Kidney epithelial cell (primary cell): Measurements from ENCODE around the gene CHSY1. TPM values are rescaled to one million over a fixed set of nuclear protein-coding genes. Genes with fewer than 3 reads are reported as not detected.

Experiments
- DNase-seq: peaks from one replicate; pipeline ENCODE4 v3.0.0-alpha.2; 2010; ENCODE audit warnings: low read depth
- H3K27me3 ChIP-seq: 2 replicates; pipeline ENCODE4 v1.6.0; 2011; ENCODE audit warnings: low read length; ENCODE audit not compliant: control insufficient read depth, insufficient read depth
- H3K36me3 ChIP-seq: 2 replicates; pipeline ENCODE4 v1.5.1; 2011; ENCODE audit warnings: low read length; ENCODE audit not compliant: control insufficient read depth, insufficient read depth
- H3K4me3 ChIP-seq: 2 replicates; pipeline ENCODE4 v1.5.1; 2011; ENCODE audit warnings: low read depth, mild to moderate bottlenecking, control low read depth, low read length
- CTCF ChIP-seq: IDR thresholded peaks from 2 replicates; pipeline ENCODE4 v1.5.1; 2011; ENCODE audit warnings: mild to moderate bottlenecking, moderate library complexity, low read length, control low read depth, inconsistent platforms; ENCODE audit not compliant: insufficient read depth, poor library complexity, severe bottlenecking
- total RNA-seq: library from RNA; depleted of rRNA; stranded (reverse); fragments of >200 nt; gene quantifications from 2 replicates; pipeline ENCODE4 v1.2.3, GENCODE V29; 2015

The CHSY1 gene
- total RNA-seq, 1 donor from 2014 or later, result 21.1 TPM

GRCh38 chr15:101171954-101172353 lies 79.9 kb downstream of the CHSY1 start:
- DNase-seq, result no peak
- Histone ChIP-seq H3K4me3 (no peak overlapping the region), H3K36me3 (peaks cover 1% of the 10 kb centered on the region), H3K27me3 (no peaks in the 10 kb centered on the region)
- TF ChIP-seq CTCF, result no peak

- H3K36me3 ChIP-seq, result peaks cover 1% of the 10 kb centered on the region
- TF ChIP-seq CTCF, result no peak
Measured at GRCh38 chr15:101170568-101171350, 81.1 kb downstream of the CHSY1 start.

GRCh38 chr15:101169495-101170071 lies 82.3 kb downstream of the CHSY1 start:
- Histone ChIP-seq H3K36me3 (peaks cover 1% of the 10 kb centered on the region), H3K27me3 (no peaks in the 10 kb centered on the region), H3K4me3 (no peak overlapping the region)
- no peak for TF ChIP-seq CTCF
- no peak for DNase-seq

More at GRCh38 chr15:101170568-101171350, 81.1 kb downstream of the CHSY1 start:
- H3K4me3 ChIP-seq, result no peak overlapping the region
- no peaks in the 10 kb centered on the region for H3K27me3 ChIP-seq
- no peak for DNase-seq

- DNase-seq, result no peak
- Histone ChIP-seq H3K4me3 (no peak overlapping the region), H3K27me3 (no peaks in the 10 kb centered on the region), H3K36me3 (peaks cover 1% of the 10 kb centered on the region)
- no peak for TF ChIP-seq CTCF
Measured at GRCh38 chr15:101168898-101169494, 82.9 kb downstream of the CHSY1 start.

GRCh38 chr15:101168463-101168824 lies 83.4 kb downstream of the CHSY1 start:
- Histone ChIP-seq H3K4me3 (no peak overlapping the region), H3K36me3 (no peaks in the 10 kb centered on the region), H3K27me3 (no peaks in the 10 kb centered on the region)
- no peak for TF ChIP-seq CTCF
- no peak for DNase-seq
